ENCODE measurements around the gene RAB6A. TPM values are rescaled to one million over a fixed set of nuclear protein-coding genes. Genes with fewer than 3 reads are reported as not detected.

The RAB6A gene
- total RNA-seq, 6 experiments from 2014 or later = 91.7 to 130 (median 109) TPM

- no peak for TF ChIP-seq CTCF (IDR thresholded peaks at IDR 0.05)
- H3K4me1 Mint-ChIP-seq (ENCODE audit: low read depth) = peaks cover 13% of the 10 kb centered on the region
- H3K36me3 Mint-ChIP-seq (ENCODE audit: low read depth) = peaks cover 10% of the 10 kb centered on the region; the same call in 1 of the 2 replicates
These were observed 43.7 kb downstream of the RAB6A start for GRCh38 chr11:73717136-73717535.

GRCh38 chr11:73716153-73717056, 44.5 kb downstream of the RAB6A start:
- peaks cover 12% of the 10 kb centered on the region; the same call in 1 of the 2 replicates for H3K36me3 Mint-ChIP-seq (ENCODE audit: low read depth)
- peaks cover 13% of the 10 kb centered on the region for H3K4me1 Mint-ChIP-seq (ENCODE audit: low read depth)
- TF ChIP-seq CTCF (IDR thresholded peaks at IDR 0.05) = no peak
- H3K9me3 Mint-ChIP-seq = no peaks in the 10 kb centered on the region
- DNase-seq = no peak
- no peaks in the 10 kb centered on the region for H3K27me3 Mint-ChIP-seq (ENCODE audit: insufficient read depth)
- peak overlapping the region; percentile 40 for H3K27ac Mint-ChIP-seq
- no peak overlapping the region for H3K4me3 Mint-ChIP-seq

More at GRCh38 chr11:73717136-73717535, 43.7 kb downstream of the RAB6A start:
- Mint-ChIP-seq H3K27ac (no peak overlapping the region), H3K9me3 (no peaks in the 10 kb centered on the region), H3K27me3 (ENCODE audit: insufficient read depth) (no peaks in the 10 kb centered on the region), H3K4me3 (no peak overlapping the region)
- no peak for DNase-seq

GRCh38 chr11:73715541-73715940, 45.3 kb downstream of the RAB6A start:
- no peak for DNase-seq
- Mint-ChIP-seq H3K27me3 (ENCODE audit: insufficient read depth) (no peaks in the 10 kb centered on the region), H3K36me3 (ENCODE audit: low read depth) (peaks cover 15% of the 10 kb centered on the region; the same call in 1 of the 2 replicates), H3K4me3 (no peak overlapping the region), H3K9me3 (no peaks in the 10 kb centered on the region), H3K27ac (no peak overlapping the region), H3K4me1 (ENCODE audit: low read depth) (peaks cover 13% of the 10 kb centered on the region)
- TF ChIP-seq CTCF (IDR thresholded peaks at IDR 0.05) = no peak

GRCh38 chr11:73710964-73711363, 49.9 kb downstream of the RAB6A start:
- no peak for TF ChIP-seq CTCF (IDR thresholded peaks at IDR 0.05)
- H3K4me3 Mint-ChIP-seq = no peak overlapping the region
- peaks cover 6% of the 10 kb centered on the region; the same call in 1 of the 2 replicates for H3K36me3 Mint-ChIP-seq (ENCODE audit: low read depth)
- H3K27me3 Mint-ChIP-seq (ENCODE audit: insufficient read depth) = no peaks in the 10 kb centered on the region
- no peaks in the 10 kb centered on the region for H3K9me3 Mint-ChIP-seq
- H3K4me1 Mint-ChIP-seq (ENCODE audit: low read depth) = peaks cover 1% of the 10 kb centered on the region
- H3K27ac Mint-ChIP-seq = no peak overlapping the region
- no peak for DNase-seq

GRCh38 chr11:73705053-73705452, 55.8 kb downstream of the RAB6A start:
- Mint-ChIP-seq H3K9me3 (no peaks in the 10 kb centered on the region), H3K36me3 (ENCODE audit: low read depth) (peaks cover 15% of the 10 kb centered on the region), H3K27ac (no peak overlapping the region), H3K4me3 (no peak overlapping the region), H3K27me3 (ENCODE audit: insufficient read depth) (no peaks in the 10 kb centered on the region), H3K4me1 (ENCODE audit: low read depth) (no peaks in the 10 kb centered on the region)
- no peak for TF ChIP-seq CTCF (IDR thresholded peaks at IDR 0.05)
- no peak for DNase-seq

All from HFFc6 (cell line).